Endothelial cell of umbilical vein (primary cell): ENCODE data around the gene SERBP1. TPM values are rescaled to one million over a fixed set of nuclear protein-coding genes. Genes with fewer than 3 reads are reported as not detected.

Experiments
- BruUV-seq: library from RNA; stranded (reverse); fragments of 400-500 nt; replicated peaks from 2 replicates; lab custom pipeline; 2021; lab: Mats Ljungman, UMichigan
- CTCF ChIA-PET: fragments of 300-600, 350-600 bp; sonication (Branson Sonifier 250); formaldehyde crosslinking; loops from one replicate; lab custom pipeline; 2021; ENCODE audit warnings: antibody characterized with exemption, inconsistent platforms; lab: Charles Lee
- POLR2A ChIA-PET: fragments of 300-600, 350-600 bp; sonication (Branson Sonifier 250); formaldehyde crosslinking; loops from one replicate; lab custom pipeline; 2021; ENCODE audit warnings: antibody characterized with exemption, inconsistent platforms; lab: Charles Lee
- DNase-seq: peaks from one replicate; pipeline ENCODE4 v3.0.0-alpha.2; 2011; ENCODE audit warnings: low read depth, low spot score
- FAIRE-seq: peaks from 2 replicates; lab custom pipeline; 2011; peaks lifted over from hg19 to GRCh38; lab: Jason Lieb, UNC
- H2AFZ ChIP-seq: 2 replicates; pipeline ENCODE4 v1.6.0; 2012; ENCODE audit warnings: low read depth, low read length, control low read depth, inconsistent platforms
- H3K27ac ChIP-seq: 2 replicates; pipeline ENCODE4 v1.5.1; 2011; ENCODE audit warnings: low read depth, mild to moderate bottlenecking, control low read depth, low read length, moderate library complexity; ENCODE audit not compliant: insufficient read depth
- H3K27me3 ChIP-seq, 2 experiments: 2 replicates each; pipeline versions ENCODE4 v1.6.0 to v1.6.1; 2011; ENCODE audit warnings: low read length in 2 of 2, mixed read lengths in 1 of 2; ENCODE audit not compliant: control insufficient read depth in 2 of 2, insufficient read depth in 2 of 2
- H3K36me3 ChIP-seq, 2 experiments: 2 replicates in 1 of 2; 3 replicates in 1 of 2; pipeline ENCODE4 v1.5.1; 2011; ENCODE audit warnings: low read length in 2 of 2, mild to moderate bottlenecking in 1 of 2, moderate library complexity in 1 of 2; ENCODE audit not compliant: control insufficient read depth in 2 of 2, insufficient read depth in 2 of 2; ENCODE audit errors: extremely low read depth in 1 of 2
- H3K4me1 ChIP-seq: 3 replicates; pipeline ENCODE4 v1.5.1; 2011; ENCODE audit warnings: mild to moderate bottlenecking, low read length; ENCODE audit not compliant: control insufficient read depth, insufficient read depth; ENCODE audit errors: extremely low read depth
- H3K4me2 ChIP-seq: 2 replicates; pipeline ENCODE4 v1.6.1; 2011; ENCODE audit warnings: low read length, control low read depth, mixed read lengths; ENCODE audit not compliant: insufficient read depth
- H3K4me3 ChIP-seq, 3 experiments: fragments of 200-600 bp in 1 of 3; sonication (generic), shearing (Covaris generic) in 1 of 3; replicated peaks in 1 of 3; 2 replicates each; pipeline ENCODE4 v1.5.1; 2011 to 2016; ENCODE audit warnings: control low read depth in 3 of 3, low read length in 3 of 3, mild to moderate bottlenecking in 2 of 3, inconsistent platforms in 1 of 3, low read depth in 1 of 3, moderate library complexity in 1 of 3; ENCODE audit not compliant: insufficient read depth in 1 of 3
- H3K79me2 ChIP-seq: 2 replicates; pipeline ENCODE4 v1.6.0; 2012; ENCODE audit warnings: low read length, inconsistent platforms; ENCODE audit not compliant: control insufficient read depth, insufficient read depth
- H3K9ac ChIP-seq: replicated peaks from 2 replicates; pipeline ENCODE3; 2011; ENCODE audit warnings: low read length, control low read depth; ENCODE audit not compliant: insufficient read depth; ENCODE audit errors: extremely low read depth
- H3K9me1 ChIP-seq: replicated peaks from 3 replicates; pipeline ENCODE4 v1.6.0; 2011; ENCODE audit warnings: mild to moderate bottlenecking, low read length; ENCODE audit not compliant: control insufficient read depth, insufficient read depth; ENCODE audit errors: extremely low read depth
- H3K9me3 ChIP-seq: replicated peaks from 2 replicates; pipeline ENCODE4 v1.5.1; 2012; ENCODE audit warnings: low read length, inconsistent platforms; ENCODE audit not compliant: control insufficient read depth, insufficient read depth
- H4K20me1 ChIP-seq: replicated peaks from 2 replicates; pipeline ENCODE3; 2011; ENCODE audit warnings: mild to moderate bottlenecking, low read length; ENCODE audit not compliant: control insufficient read depth, insufficient read depth; ENCODE audit errors: extremely low read depth
- EZH2 ChIP-seq: IDR thresholded peaks from 2 replicates; pipeline ENCODE4 v1.6.1; 2012; ENCODE audit warnings: borderline replicate concordance, low read depth, mild to moderate bottlenecking, moderate library complexity, low read length, inconsistent platforms; ENCODE audit not compliant: severe bottlenecking
- FOS ChIP-seq: IDR thresholded peaks from 2 replicates; pipeline ENCODE4 v1.6.1; 2011; ENCODE audit warnings: mild to moderate bottlenecking, low read length, moderate library complexity, borderline replicate concordance; ENCODE audit not compliant: insufficient read depth
- GATA2 ChIP-seq: IDR thresholded peaks from 2 replicates; pipeline ENCODE4 v1.7.0; 2011; ENCODE audit warnings: low read depth, mild to moderate bottlenecking, moderate library complexity, mixed read lengths, low read length; ENCODE audit not compliant: insufficient read length, insufficient read depth
- JUN ChIP-seq: IDR thresholded peaks from 2 replicates; pipeline ENCODE4 v1.6.1; 2011; ENCODE audit warnings: borderline replicate concordance, low read depth; ENCODE audit not compliant: insufficient read length, insufficient read depth
- MAX ChIP-seq: IDR thresholded peaks from 2 replicates; pipeline ENCODE4 v1.6.1; 2011; ENCODE audit not compliant: insufficient read depth, insufficient read length
- MYC ChIP-seq: IDR thresholded peaks from one replicate; pipeline ENCODE4 v1.6.1; 2011; ENCODE audit warnings: mild to moderate bottlenecking, low read depth, low read length
- POLR2A ChIP-seq: IDR thresholded peaks from 2 replicates; pipeline ENCODE4 v1.6.1; 2012; ENCODE audit warnings: low read depth, mild to moderate bottlenecking, control low read depth, low read length
- POLR2AphosphoS5 ChIP-seq: IDR thresholded peaks from 2 replicates; pipeline ENCODE4 v1.6.1; 2012; ENCODE audit warnings: low read depth, mild to moderate bottlenecking, control low read depth, low read length, moderate library complexity; ENCODE audit not compliant: insufficient read depth
- dilution Hi-C: fragments of 300-500 bp; cut with MboI; formaldehyde crosslinking; loops from one replicate; pipeline ENCODE4 v1.15.0; 2019; ENCODE audit warnings: low sequenced_read_pairs; ENCODE audit not compliant: extremely low pct_ligation_motif_present
- intact Hi-C: fragments of 100-400 bp; cut with micrococcal nuclease; formaldehyde crosslinking; loops from one replicate; pipeline ENCODE4 v1.10.0; 2022
- polyA plus RNA-seq, 4 experiments: library from polyadenylated mRNA; depleted of rRNA in 3 of 4; stranded (reverse) in 3 of 4; unstranded in 1 of 4; fragments of >200 nt; gene quantifications; 2 replicates each; pipeline versions ENCODE4 v1.2.1 to v1.2.3, GENCODE V29; 2011 to 2012; ENCODE audit warnings: missing spikeins in 1 of 4
- total RNA-seq: library from RNA; stranded (reverse); gene quantifications from 2 replicates; pipeline ENCODE4 v1.2.3, GENCODE V29; 2021
- TF ChIP-seq, protein P1 (sequence below), 2 donors: IDR thresholded peaks; 1 replicate in 1 of 2; 2 replicates in 1 of 2; pipeline ENCODE4 v1.5.1; 2011; ENCODE audit warnings: low read length in 2 of 2, mild to moderate bottlenecking in 2 of 2, moderate library complexity in 2 of 2, control low read depth in 1 of 2, inconsistent platforms in 1 of 2, low read depth in 1 of 2; ENCODE audit not compliant: insufficient read depth in 1 of 2; ENCODE audit errors: extremely low read depth in 1 of 2

SERBP1 gene
- total and polyA plus RNA-seq, 2 donors (not counting 3 experiments of a cell fraction or from before 2014, with no cell fraction given) = 145 to 293 TPM

DNA sequence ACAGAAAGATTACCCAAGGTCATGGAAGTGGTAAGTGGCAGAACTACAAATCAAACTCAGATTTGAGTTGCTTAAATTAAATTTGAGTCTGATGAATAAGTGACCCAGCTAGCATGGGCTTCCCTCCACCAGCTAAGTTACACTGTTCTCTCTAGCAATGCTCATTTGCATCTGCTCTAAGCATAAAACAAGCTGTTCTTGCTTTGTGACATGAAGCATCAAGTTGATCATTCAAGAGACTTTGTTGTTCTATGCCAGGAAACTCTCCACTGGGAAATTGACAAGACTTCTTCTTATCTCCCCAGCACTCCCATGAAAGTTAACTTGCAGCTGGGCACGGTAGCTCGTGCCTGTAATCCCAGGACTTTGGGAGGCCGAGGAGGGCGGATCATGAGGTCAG is 49.0 kb downstream of the SERBP1 start:
- ChIA-PET POLR2A (no interaction called here), CTCF (no interaction called here)
- dilution Hi-C loops = no loop called here
- H3K9me3 ChIP-seq = no peaks in the 10 kb centered on the region
- FAIRE-seq (no peak), DNase-seq (no peak)
- H3K79me2 ChIP-seq = no peaks in the 10 kb centered on the region
- no peaks in the 10 kb centered on the region for H3K27me3 ChIP-seq
- H4K20me1 ChIP-seq = no peaks in the 10 kb centered on the region
- no peak overlapping the region for H2AFZ ChIP-seq
- no peak overlapping the region for H3K27ac ChIP-seq
- no peak overlapping the region for H3K9ac ChIP-seq
- H3K9me1 ChIP-seq = no peaks in the 10 kb centered on the region
- BruUV-seq = no TSS peak
- H3K36me3 ChIP-seq = no peaks in the 10 kb centered on the region
- H3K4me2 ChIP-seq = no peak overlapping the region
- TF ChIP-seq POLR2A (no peak), MYC (no peak), GATA2 (no peak), EZH2 (no peak), JUN (no peak), FOS (no peak), MAX (no peak), POLR2AphosphoS5 (no peak)
- TF ChIP-seq, protein P1, sequence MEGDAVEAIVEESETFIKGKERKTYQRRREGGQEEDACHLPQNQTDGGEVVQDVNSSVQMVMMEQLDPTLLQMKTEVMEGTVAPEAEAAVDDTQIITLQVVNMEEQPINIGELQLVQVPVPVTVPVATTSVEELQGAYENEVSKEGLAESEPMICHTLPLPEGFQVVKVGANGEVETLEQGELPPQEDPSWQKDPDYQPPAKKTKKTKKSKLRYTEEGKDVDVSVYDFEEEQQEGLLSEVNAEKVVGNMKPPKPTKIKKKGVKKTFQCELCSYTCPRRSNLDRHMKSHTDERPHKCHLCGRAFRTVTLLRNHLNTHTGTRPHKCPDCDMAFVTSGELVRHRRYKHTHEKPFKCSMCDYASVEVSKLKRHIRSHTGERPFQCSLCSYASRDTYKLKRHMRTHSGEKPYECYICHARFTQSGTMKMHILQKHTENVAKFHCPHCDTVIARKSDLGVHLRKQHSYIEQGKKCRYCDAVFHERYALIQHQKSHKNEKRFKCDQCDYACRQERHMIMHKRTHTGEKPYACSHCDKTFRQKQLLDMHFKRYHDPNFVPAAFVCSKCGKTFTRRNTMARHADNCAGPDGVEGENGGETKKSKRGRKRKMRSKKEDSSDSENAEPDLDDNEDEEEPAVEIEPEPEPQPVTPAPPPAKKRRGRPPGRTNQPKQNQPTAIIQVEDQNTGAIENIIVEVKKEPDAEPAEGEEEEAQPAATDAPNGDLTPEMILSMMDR (IDR thresholded peaks at IDR 0.05; ENCODE audit: extremely low read depth in 1 of 2, insufficient read depth in 1 of 2, low read depth in 1 of 2, low read length in 2 of 2) = no peak
- H3K4me1 ChIP-seq = no peaks in the 10 kb centered on the region
- intact Hi-C loops = no loop called here
- H3K4me3 ChIP-seq = no peak overlapping the region
